Choroid plexus epithelial cell (primary cell): ENCODE results near the gene SMG5.

ENCODE experiments used
- DNase-seq: peaks from one replicate; pipeline ENCODE4 v3.0.0-alpha.2; 2010; ENCODE audit warnings: low read depth
- H3K4me3 ChIP-seq: 2 replicates; pipeline ENCODE4 v1.5.1; 2011; ENCODE audit warnings: low read depth, mild to moderate bottlenecking, control low read depth, low read length, moderate library complexity
- CTCF ChIP-seq: conservative IDR thresholded peaks from 2 replicates; pipeline ENCODE4 v1.5.1; 2011; ENCODE audit warnings: low read depth, mild to moderate bottlenecking, control low read depth, inconsistent platforms, low read length, moderate library complexity

The SMG5 gene

GRCh38 chr1:156266051-156266450 lies 16.6 kb downstream of the SMG5 start:
- no peak for TF ChIP-seq CTCF
- no peak for DNase-seq
- H3K4me3 ChIP-seq, result no peak overlapping the region

DNA sequence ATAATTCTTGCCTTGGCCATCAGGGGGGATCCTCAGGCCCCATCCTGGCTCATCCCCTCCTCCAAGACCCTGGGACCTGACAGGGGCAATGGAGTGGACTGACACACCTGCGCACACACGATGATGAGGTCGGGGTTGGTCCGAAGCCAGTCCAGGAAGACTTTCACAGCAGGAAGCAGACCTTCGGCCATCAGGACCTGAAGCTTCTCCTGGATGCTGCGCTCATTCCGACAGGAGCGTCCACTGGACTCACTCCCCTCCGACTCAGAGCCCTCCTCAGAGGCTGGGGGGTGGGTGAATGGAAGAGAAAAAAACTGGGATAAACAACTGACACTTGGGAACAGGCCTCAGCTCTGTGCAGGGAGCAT lies 19.4 kb downstream of the SMG5 start:
- no peak for TF ChIP-seq CTCF
- no peak for DNase-seq
- no peak overlapping the region for H3K4me3 ChIP-seq

GRCh38 chr1:156262461-156263287 lies 20.0 kb downstream of the SMG5 start:
- no peak for TF ChIP-seq CTCF
- H3K4me3 ChIP-seq, result no peak overlapping the region
- peak; percentile 64 for DNase-seq

DNA sequence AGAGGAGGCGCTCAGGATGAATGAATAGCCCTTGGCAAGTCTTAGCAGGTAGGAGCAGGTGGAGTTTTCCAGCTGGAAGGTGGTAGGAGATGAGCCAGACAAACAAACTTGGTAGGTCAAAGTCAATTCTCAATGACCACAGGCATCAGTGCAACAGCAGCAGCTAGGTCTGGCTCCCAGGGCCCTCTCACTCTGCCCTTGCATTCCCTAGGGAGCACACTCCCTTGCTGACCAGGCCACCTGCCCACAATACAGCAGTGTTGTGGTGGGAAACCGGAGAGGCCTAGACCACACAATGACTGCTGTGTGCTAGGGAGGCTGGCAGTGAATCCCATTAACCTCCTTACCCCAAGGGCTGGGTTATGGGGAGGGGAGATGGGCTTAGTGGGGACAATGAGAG lies 21.7 kb downstream of the SMG5 start:
- no peak for DNase-seq
- H3K4me3 ChIP-seq, result no peak overlapping the region
- TF ChIP-seq CTCF, result no peak

- peak; percentile 34 for DNase-seq
- no peak overlapping the region for H3K4me3 ChIP-seq
- peak; percentile 37 for TF ChIP-seq CTCF
Observed at GRCh38 chr1:156259805-156260204, 22.8 kb downstream of the SMG5 start.

- no peak for TF ChIP-seq CTCF
- DNase-seq, result no peak
- H3K4me3 ChIP-seq, result no peak overlapping the region
Observed at GRCh38 chr1:156258859-156259258, 23.8 kb downstream of the SMG5 start.

GRCh38 chr1:156257711-156258110 lies 24.9 kb downstream of the SMG5 start:
- no peak overlapping the region for H3K4me3 ChIP-seq
- DNase-seq, result no peak
- TF ChIP-seq CTCF, result no peak
